SK-N-SH (cell line): ENCODE data around the gene COLEC11. TPM values are rescaled to one million over a fixed set of nuclear protein-coding genes. Genes with fewer than 3 reads are reported as not detected.
A peak's percentile ranks its signal among the peaks of the same experiment; 100 is the strongest.

Experiments used
- CTCF ChIA-PET: fragments of 300-600, 350-600 bp; formaldehyde crosslinking; extraction: SDS; loops from one replicate; lab custom pipeline; 2021; lab: Yijun Ruan, JAX
- POLR2A ChIA-PET: fragments of 350-600 bp; sonication (Branson Sonifier 250); formaldehyde crosslinking; extraction: SDS; loops from one replicate; lab custom pipeline; 2020; ENCODE audit warnings: antibody characterized with exemption, inconsistent platforms; lab: Yijun Ruan, JAX
- DNase-seq: peaks from one replicate; pipeline ENCODE4 v3.0.0; 2012
- H2AFZ ChIP-seq: fragments of 200-600 bp; sonication (generic); 2 replicates; pipeline ENCODE4 v1.8.1; 2016; ENCODE audit warnings: antibody characterized with exemption, mild to moderate bottlenecking, low read depth
- H3F3A ChIP-seq: fragments of 200-600 bp; sonication (generic); replicated peaks from 2 replicates; pipeline ENCODE3; 2016; ENCODE audit warnings: antibody characterized with exemption, mild to moderate bottlenecking; ENCODE audit not compliant: insufficient read depth
- H3K27ac ChIP-seq, 2 experiments: fragments of 200-500 bp in 1 of 2; fragments of 200-600 bp in 1 of 2; sonication (Bioruptor generic) in 1 of 2; sonication (generic), shearing (Covaris generic) in 1 of 2; 2 replicates each; pipeline versions ENCODE4 v1.5.1 to v1.6.1; 2014 to 2016; ENCODE audit warnings: low read depth in 2 of 2, inconsistent platforms in 1 of 2, low read length in 1 of 2, mild to moderate bottlenecking in 1 of 2, mixed read lengths in 1 of 2
- H3K27me3 ChIP-seq: fragments of 200-600 bp; sonication (generic), shearing (Covaris generic); 2 replicates; pipeline ENCODE4 v1.6.1; 2016; ENCODE audit warnings: mixed run types; ENCODE audit not compliant: insufficient read depth
- H3K36me3 ChIP-seq, 2 experiments: fragments of 200-500 bp in 1 of 2; fragments of 200-600 bp in 1 of 2; sonication (Bioruptor generic) in 1 of 2; sonication (generic) in 1 of 2; replicated peaks in 1 of 2; 2 replicates each; pipeline versions ENCODE3 to v1.5.1; 2014 to 2016; ENCODE audit warnings: low read length in 1 of 2, mild to moderate bottlenecking in 1 of 2; ENCODE audit not compliant: insufficient read depth in 2 of 2, control insufficient read depth in 1 of 2
- H3K4me1 ChIP-seq, 2 experiments: fragments of 200-500 bp in 1 of 2; fragments of 200-600 bp in 1 of 2; sonication (Bioruptor generic) in 1 of 2; sonication (generic), shearing (Covaris generic) in 1 of 2; 2 replicates each; pipeline versions ENCODE4 v1.5.1 to v1.6.1; 2014 to 2016; ENCODE audit warnings: low read depth in 1 of 2, low read length in 1 of 2, mixed run types in 1 of 2; ENCODE audit not compliant: insufficient read depth in 2 of 2, control insufficient read depth in 1 of 2
- H3K4me2 ChIP-seq: fragments of 200-600 bp; sonication (generic), shearing (Covaris generic); 2 replicates; pipeline ENCODE4 v1.6.1; 2017; ENCODE audit warnings: mixed run types
- H3K4me3 ChIP-seq, 2 experiments: fragments of 200-500 bp in 1 of 2; fragments of 200-600 bp in 1 of 2; sonication (Bioruptor generic) in 1 of 2; sonication (generic), shearing (Covaris generic) in 1 of 2; 2 replicates each; pipeline versions ENCODE4 v1.5.1 to v1.8.1; 2014 to 2016; ENCODE audit warnings: low read depth in 2 of 2, inconsistent platforms in 1 of 2, low read length in 1 of 2, mild to moderate bottlenecking in 1 of 2, mixed read lengths in 1 of 2, moderate library complexity in 1 of 2
- H3K79me2 ChIP-seq: fragments of 200-600 bp; sonication (generic); 2 replicates; pipeline ENCODE4 v1.8.1; 2017; ENCODE audit warnings: mild to moderate bottlenecking; ENCODE audit not compliant: insufficient read depth
- H3K9ac ChIP-seq: fragments of 200-600 bp; sonication (generic); 2 replicates; pipeline ENCODE4 v1.6.1; 2017; ENCODE audit warnings: mixed run types
- H3K9me2 ChIP-seq: fragments of 200-600 bp; sonication (generic); 2 replicates; pipeline ENCODE4 v1.6.1; 2017; ENCODE audit warnings: mixed run types
- H3K9me3 ChIP-seq: fragments of 200-600 bp; sonication (generic); 2 replicates; pipeline ENCODE4 v1.6.1; 2017; ENCODE audit warnings: mixed run types, mild to moderate bottlenecking, moderate library complexity
- H4K20me1 ChIP-seq: fragments of 200-600 bp; sonication (generic); 2 replicates; pipeline ENCODE4 v1.6.1; 2017; ENCODE audit warnings: mild to moderate bottlenecking, mixed run types; ENCODE audit not compliant: insufficient read depth
- ELF1 ChIP-seq: IDR thresholded peaks from 2 replicates; pipeline ENCODE4 v1.4.0; 2012
- FOSL2 ChIP-seq: IDR thresholded peaks from 2 replicates; pipeline ENCODE4 v1.4.0; 2012; ENCODE audit warnings: low read depth, mild to moderate bottlenecking, moderate library complexity, borderline replicate concordance
- GABPA ChIP-seq: IDR thresholded peaks from 2 replicates; pipeline ENCODE4 v1.4.0; 2012; ENCODE audit warnings: low read depth, mild to moderate bottlenecking
- JUND ChIP-seq: IDR thresholded peaks from 2 replicates; pipeline ENCODE4 v1.4.0; 2012
- MXI1 ChIP-seq: IDR thresholded peaks from 2 replicates; pipeline ENCODE4 v1.6.1; 2012; ENCODE audit warnings: mild to moderate bottlenecking, low read depth, low read length, improper control_type of control experiment
- NFIC ChIP-seq: IDR thresholded peaks from 2 replicates; pipeline ENCODE4 v1.4.0; 2012; ENCODE audit warnings: borderline replicate concordance
- PBX3 ChIP-seq: IDR thresholded peaks from 2 replicates; pipeline ENCODE4; 2012
- RAD21 ChIP-seq: IDR thresholded peaks from 2 replicates; pipeline ENCODE4 v1.6.1; 2012; ENCODE audit warnings: mild to moderate bottlenecking, low read length
- RXRA ChIP-seq: IDR thresholded peaks from 2 replicates; pipeline ENCODE4 v1.4.0; 2012; ENCODE audit warnings: low read depth, mild to moderate bottlenecking, borderline replicate concordance
- USF1 ChIP-seq: IDR thresholded peaks from 2 replicates; pipeline ENCODE4 v1.4.0; 2012; ENCODE audit warnings: low read depth, borderline replicate concordance
- WGBS: methylation state at CpG from one replicate; pipeline ENCODE4 v1.1.6; 2017; ENCODE audit warnings: low lambda C conversion rate; 5-methylcytosine and 5-hydroxymethylcytosine counted together
- polyA plus RNA-seq, 3 experiments: library from polyadenylated mRNA; depleted of rRNA; stranded (reverse); fragments of >200 nt; gene quantifications; 2 replicates each; pipeline ENCODE4 v1.2.3, GENCODE V29; 2012
- TF ChIP-seq, protein P1 (sequence below): IDR thresholded peaks from 2 replicates; pipeline ENCODE4 v1.6.1; 2012; ENCODE audit warnings: mild to moderate bottlenecking, low read depth, low read length, moderate library complexity
- TF ChIP-seq, protein P2 (sequence below): fragments of 200-600 bp; sonication (generic); IDR thresholded peaks from 2 replicates; pipeline ENCODE4 v1.6.1; 2017; ENCODE audit warnings: antibody characterized with exemption, mild to moderate bottlenecking, moderate library complexity

Gene COLEC11
- polyA plus RNA-seq, 1 of the 3 experiments (the other 2 are of a cell fraction) = 8.7 TPM

- POLR2A ChIA-PET = interaction anchor here (0.6 to 3.4 kb wide), 2 partner anchors 18 to 223 kb away, joined by 3 to 20 read pairs; partner anchors contain the start of gene TRAPPC12
- H3K9ac ChIP-seq = no peak overlapping the region
- DNase-seq = no peak
These were observed 7.8 kb downstream of the COLEC11 start for GRCh38 chr2:3602553-3603339.

DNA sequence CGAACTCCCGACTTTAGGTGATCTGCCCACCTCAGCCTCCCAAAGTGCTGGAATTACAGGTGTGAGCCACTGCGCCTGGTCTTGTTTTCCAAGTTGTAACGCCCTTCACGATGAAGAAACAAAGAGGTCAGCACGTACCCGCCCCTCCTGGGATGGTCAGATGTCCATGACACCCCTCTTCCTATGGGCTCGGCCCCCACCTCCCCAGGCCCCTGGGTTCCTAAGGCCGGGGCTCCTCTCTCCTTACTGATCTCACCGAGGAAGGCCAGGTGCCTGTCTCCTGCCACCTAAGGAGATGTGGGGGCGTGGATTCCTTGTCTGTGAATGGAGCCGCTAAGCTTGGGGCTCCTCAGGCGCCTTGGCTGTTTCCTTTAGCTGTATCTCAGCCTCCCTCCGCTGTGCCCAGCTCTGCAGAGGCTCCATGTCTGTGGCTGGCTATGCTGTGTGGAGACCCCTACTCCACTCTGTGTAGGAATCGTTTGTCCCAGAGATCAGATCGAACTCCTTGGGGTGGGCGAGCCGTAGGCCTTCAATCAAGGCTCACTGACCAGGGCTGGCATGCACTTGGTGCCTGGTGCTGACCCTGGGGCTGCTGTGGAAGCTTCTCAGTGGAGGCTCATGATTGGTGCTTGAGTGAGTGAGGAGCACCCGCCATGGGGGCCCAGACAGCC lies 8.8 kb downstream of the COLEC11 start:
- H3K4me1 ChIP-seq = peaks cover 5 to 71% of the 10 kb centered on the region in 2 experiments; a peak in 3 of 4 replicates
- POLR2A ChIA-PET = interaction anchor here (0.6 to 3.7 kb wide), 11 partner anchors 9 to 1415 kb away, joined by 3 to 39 read pairs (median 4); partner anchors contain the start of genes COLEC11 and RNASEH1
- H3K79me2 ChIP-seq = no peaks in the 10 kb centered on the region
- DNase-seq = no peak
- no peak overlapping the region for H3K9ac ChIP-seq
- 83% methylated on average over 17 of the region's 19 CpGs for WGBS
- H3K27me3 ChIP-seq = no peaks in the 10 kb centered on the region
- H3K4me3 ChIP-seq = no peak overlapping the region
- H3K9me3 ChIP-seq = no peaks in the 10 kb centered on the region
- no peaks in the 10 kb centered on the region for H3K9me2 ChIP-seq
- no peaks in the 10 kb centered on the region for H3K36me3 ChIP-seq
- TF ChIP-seq RXRA = no peak
- TF ChIP-seq, protein P1, sequence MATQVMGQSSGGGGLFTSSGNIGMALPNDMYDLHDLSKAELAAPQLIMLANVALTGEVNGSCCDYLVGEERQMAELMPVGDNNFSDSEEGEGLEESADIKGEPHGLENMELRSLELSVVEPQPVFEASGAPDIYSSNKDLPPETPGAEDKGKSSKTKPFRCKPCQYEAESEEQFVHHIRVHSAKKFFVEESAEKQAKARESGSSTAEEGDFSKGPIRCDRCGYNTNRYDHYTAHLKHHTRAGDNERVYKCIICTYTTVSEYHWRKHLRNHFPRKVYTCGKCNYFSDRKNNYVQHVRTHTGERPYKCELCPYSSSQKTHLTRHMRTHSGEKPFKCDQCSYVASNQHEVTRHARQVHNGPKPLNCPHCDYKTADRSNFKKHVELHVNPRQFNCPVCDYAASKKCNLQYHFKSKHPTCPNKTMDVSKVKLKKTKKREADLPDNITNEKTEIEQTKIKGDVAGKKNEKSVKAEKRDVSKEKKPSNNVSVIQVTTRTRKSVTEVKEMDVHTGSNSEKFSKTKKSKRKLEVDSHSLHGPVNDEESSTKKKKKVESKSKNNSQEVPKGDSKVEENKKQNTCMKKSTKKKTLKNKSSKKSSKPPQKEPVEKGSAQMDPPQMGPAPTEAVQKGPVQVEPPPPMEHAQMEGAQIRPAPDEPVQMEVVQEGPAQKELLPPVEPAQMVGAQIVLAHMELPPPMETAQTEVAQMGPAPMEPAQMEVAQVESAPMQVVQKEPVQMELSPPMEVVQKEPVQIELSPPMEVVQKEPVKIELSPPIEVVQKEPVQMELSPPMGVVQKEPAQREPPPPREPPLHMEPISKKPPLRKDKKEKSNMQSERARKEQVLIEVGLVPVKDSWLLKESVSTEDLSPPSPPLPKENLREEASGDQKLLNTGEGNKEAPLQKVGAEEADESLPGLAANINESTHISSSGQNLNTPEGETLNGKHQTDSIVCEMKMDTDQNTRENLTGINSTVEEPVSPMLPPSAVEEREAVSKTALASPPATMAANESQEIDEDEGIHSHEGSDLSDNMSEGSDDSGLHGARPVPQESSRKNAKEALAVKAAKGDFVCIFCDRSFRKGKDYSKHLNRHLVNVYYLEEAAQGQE = no peak
- TF ChIP-seq PBX3 = no peak
- TF ChIP-seq JUND = no peak
- TF ChIP-seq, protein P2, sequence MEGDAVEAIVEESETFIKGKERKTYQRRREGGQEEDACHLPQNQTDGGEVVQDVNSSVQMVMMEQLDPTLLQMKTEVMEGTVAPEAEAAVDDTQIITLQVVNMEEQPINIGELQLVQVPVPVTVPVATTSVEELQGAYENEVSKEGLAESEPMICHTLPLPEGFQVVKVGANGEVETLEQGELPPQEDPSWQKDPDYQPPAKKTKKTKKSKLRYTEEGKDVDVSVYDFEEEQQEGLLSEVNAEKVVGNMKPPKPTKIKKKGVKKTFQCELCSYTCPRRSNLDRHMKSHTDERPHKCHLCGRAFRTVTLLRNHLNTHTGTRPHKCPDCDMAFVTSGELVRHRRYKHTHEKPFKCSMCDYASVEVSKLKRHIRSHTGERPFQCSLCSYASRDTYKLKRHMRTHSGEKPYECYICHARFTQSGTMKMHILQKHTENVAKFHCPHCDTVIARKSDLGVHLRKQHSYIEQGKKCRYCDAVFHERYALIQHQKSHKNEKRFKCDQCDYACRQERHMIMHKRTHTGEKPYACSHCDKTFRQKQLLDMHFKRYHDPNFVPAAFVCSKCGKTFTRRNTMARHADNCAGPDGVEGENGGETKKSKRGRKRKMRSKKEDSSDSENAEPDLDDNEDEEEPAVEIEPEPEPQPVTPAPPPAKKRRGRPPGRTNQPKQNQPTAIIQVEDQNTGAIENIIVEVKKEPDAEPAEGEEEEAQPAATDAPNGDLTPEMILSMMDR = no peak
- no peak for TF ChIP-seq USF1
- no peak for TF ChIP-seq NFIC
- no peak for TF ChIP-seq FOSL2
- TF ChIP-seq GABPA = no peak
- TF ChIP-seq, all 33 proteins: peak for 0
- no peak overlapping the region for H2AFZ ChIP-seq
- H3K4me2 ChIP-seq = no peak overlapping the region
- CTCF ChIA-PET = interaction anchor here (0.9 to 2.8 kb wide), 5 partner anchors 8 to 181 kb away, joined by 3 to 18 read pairs (median 10); partner anchors contain the start of gene COLEC11
- H4K20me1 ChIP-seq = no peaks in the 10 kb centered on the region
- peak overlapping the region; percentile 26 to 99; a peak in 3 of 4 replicates for H3K27ac ChIP-seq
- H3F3A ChIP-seq = no peaks in the 10 kb centered on the region

More at GRCh38 chr2:3602553-3603339, 7.8 kb downstream of the COLEC11 start:
- H3K36me3 ChIP-seq = no peaks in the 10 kb centered on the region
- H2AFZ ChIP-seq = no peak overlapping the region
- no peaks in the 10 kb centered on the region for H4K20me1 ChIP-seq
- no peaks in the 10 kb centered on the region for H3K9me2 ChIP-seq
- no peaks in the 10 kb centered on the region for H3F3A ChIP-seq
- peak overlapping the region in 1 of 2 experiments; percentile 99; a peak in 2 of 4 replicates for H3K27ac ChIP-seq
- peak; percentile 45; the same call in 1 of the 2 replicates for TF ChIP-seq MXI1
- TF ChIP-seq ELF1 = no peak
- no peak for TF ChIP-seq RAD21
- WGBS = 89% methylated on average over 25 of the region's 25 CpGs
- CTCF ChIA-PET = interaction anchor here (1.1 to 1.4 kb wide), 2 partner anchors 8 to 20 kb away, joined by 3 to 4 read pairs; partner anchors contain the start of gene COLEC11
- H3K79me2 ChIP-seq = no peaks in the 10 kb centered on the region
- H3K9me3 ChIP-seq = no peaks in the 10 kb centered on the region
- H3K4me1 ChIP-seq = peaks cover 5 to 62% of the 10 kb centered on the region in 2 experiments; a peak in 3 of 4 replicates
- H3K4me3 ChIP-seq = no peak overlapping the region
- no peaks in the 10 kb centered on the region for H3K27me3 ChIP-seq
- no peak overlapping the region for H3K4me2 ChIP-seq
